KOPT-K1 (cell line): Measurements from ENCODE around the gene CD151.

ENCODE experiments used
- H3K27ac ChIP-seq: fragments of 200-600 bp; sonication (generic); 2 replicates; pipeline ENCODE4 v1.5.1; 2016; ENCODE audit warnings: antibody characterized with exemption, mild to moderate bottlenecking, low read depth, low read length; ENCODE audit not compliant: poor library complexity, severe bottlenecking
- H3K36me3 ChIP-seq: fragments of 200-600 bp; sonication (generic); 2 replicates; pipeline ENCODE4 v1.5.1; 2017; ENCODE audit warnings: antibody characterized with exemption, mild to moderate bottlenecking, low read length, moderate library complexity; ENCODE audit not compliant: insufficient read depth
- H3K9me3 ChIP-seq: fragments of 200-600 bp; sonication (generic); 2 replicates; pipeline ENCODE4 v1.5.1; 2017; ENCODE audit warnings: antibody characterized with exemption, low read length, mild to moderate bottlenecking; ENCODE audit not compliant: insufficient read depth, poor library complexity, severe bottlenecking

CD151 gene

DNA sequence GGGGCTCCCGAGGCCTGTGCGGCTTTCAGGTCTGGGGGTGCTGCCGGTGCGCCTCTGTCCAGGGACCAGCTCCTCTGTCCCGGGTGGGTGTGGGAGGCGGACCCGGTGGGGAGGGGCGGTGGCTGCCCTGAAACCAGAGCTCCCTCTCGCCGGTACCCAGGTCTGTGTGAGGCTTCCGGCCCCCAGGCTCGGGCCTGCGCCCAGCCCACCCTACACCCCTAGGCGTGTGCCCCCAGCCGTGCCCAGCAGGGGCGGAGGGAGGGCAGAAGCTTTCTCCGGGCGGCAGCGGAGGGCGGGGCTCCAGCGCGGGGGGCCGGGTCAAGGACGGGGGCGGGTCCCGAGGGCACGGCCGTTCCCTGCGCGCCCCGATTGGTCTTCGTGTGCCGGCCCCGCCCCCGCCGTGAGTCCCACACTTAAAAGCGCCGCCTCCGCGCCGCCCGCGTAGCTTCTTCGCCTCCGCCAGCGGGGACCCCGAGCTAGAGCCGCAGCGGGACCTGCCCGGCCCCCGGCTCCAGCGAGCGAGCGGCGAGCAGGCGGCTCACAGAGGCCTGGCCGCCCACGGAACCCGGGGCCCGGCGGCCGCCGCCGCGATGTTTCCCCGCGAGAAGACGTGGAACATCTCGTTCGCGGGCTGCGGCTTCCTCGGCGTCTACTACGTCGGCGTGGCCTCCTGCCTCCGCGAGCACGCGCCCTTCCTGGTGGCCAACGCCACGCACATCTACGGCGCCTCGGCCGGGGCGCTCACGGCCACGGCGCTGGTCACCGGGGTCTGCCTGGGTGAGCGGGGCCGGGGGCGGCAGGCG lies 13.4 kb upstream of the CD151 start:
- Histone ChIP-seq H3K27ac (peak overlapping the region; percentile 70), H3K9me3 (no peaks in the 10 kb centered on the region), H3K36me3 (peaks cover 23% of the 10 kb centered on the region; the same call in 1 of the 2 replicates)

DNA sequence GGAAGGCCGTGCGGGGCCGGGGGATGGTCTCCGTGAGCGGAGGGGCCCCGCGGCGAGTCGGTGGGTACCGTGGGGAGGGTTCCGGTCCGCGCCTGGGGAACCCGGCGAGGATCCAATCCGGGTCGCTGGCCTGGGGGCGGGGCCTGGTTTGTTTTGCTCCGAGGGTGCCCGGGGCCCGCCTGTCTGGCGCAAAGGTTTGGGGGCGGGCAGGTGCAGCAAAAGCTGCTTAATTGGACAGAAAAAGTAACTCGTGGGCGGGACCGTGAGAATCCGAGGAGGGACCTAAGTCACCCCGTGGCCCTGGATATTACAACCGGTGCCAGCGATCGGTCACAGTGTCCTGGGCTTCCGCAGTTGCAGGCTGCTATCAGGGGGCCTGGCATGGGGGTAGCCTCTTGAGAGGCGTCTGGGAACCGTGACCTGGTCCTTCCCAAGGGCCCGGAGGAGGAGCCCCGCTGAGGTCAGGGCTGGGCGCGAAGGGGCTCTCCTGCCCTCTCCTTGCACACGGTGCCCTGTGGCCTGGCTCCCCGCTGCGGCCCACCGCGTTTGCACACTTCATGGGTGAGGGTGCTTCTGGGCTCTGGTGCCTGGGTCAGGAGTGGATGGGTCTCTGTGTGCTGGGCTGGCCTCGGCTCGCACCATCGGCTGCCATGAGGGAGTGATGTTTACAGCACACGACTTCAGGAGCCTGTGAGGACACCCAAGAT lies 12.7 kb upstream of the CD151 start:
- H3K27ac ChIP-seq = peak overlapping the region; percentile 70
- H3K36me3 ChIP-seq = peaks cover 26% of the 10 kb centered on the region; the same call in 1 of the 2 replicates
- H3K9me3 ChIP-seq = no peaks in the 10 kb centered on the region

DNA sequence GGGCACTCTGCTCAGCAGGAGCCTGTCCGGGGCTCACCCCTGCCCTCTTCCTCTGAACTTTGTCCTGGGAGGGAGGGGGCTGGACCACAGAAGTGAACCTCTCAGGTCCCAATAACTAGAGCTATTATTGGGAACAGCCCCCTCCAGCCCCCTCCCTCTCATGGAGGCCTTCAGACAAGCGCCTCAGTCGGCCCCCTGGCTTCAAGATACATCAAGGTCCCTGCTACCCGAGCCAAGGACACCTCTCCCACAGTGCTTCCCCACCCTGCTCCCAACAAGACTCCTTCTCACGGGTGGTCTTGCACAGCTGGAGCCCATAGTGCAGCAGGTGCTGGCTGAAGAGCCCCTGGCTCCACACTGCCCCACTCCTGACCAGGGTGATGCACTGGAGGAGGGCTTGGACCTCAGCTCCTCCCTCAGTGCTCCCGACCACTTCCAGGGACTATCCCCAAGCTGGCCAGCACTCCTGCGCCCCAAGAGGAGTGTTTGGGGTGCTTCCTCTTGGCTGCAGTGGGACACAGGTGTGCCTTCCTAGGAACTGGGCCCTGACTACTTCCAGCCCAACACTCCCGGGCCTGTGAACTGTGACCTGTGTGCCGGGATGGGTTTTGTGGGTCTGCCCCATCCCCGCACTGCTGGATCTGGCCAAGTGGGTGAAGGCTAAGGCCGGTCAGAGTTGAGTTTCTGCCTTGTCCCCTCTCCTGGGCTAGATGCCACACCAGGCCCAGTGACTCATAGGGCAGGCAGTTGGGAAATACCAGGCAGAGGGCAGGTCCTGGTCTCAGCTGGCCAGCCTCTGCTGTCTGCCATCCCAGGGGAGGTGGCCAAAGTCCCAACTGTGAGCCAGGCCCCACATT lies 11.9 kb upstream of the CD151 start:
- Histone ChIP-seq H3K36me3 (peaks cover 25% of the 10 kb centered on the region; the same call in 1 of the 2 replicates), H3K9me3 (no peaks in the 10 kb centered on the region), H3K27ac (peak overlapping the region; percentile 70)

DNA sequence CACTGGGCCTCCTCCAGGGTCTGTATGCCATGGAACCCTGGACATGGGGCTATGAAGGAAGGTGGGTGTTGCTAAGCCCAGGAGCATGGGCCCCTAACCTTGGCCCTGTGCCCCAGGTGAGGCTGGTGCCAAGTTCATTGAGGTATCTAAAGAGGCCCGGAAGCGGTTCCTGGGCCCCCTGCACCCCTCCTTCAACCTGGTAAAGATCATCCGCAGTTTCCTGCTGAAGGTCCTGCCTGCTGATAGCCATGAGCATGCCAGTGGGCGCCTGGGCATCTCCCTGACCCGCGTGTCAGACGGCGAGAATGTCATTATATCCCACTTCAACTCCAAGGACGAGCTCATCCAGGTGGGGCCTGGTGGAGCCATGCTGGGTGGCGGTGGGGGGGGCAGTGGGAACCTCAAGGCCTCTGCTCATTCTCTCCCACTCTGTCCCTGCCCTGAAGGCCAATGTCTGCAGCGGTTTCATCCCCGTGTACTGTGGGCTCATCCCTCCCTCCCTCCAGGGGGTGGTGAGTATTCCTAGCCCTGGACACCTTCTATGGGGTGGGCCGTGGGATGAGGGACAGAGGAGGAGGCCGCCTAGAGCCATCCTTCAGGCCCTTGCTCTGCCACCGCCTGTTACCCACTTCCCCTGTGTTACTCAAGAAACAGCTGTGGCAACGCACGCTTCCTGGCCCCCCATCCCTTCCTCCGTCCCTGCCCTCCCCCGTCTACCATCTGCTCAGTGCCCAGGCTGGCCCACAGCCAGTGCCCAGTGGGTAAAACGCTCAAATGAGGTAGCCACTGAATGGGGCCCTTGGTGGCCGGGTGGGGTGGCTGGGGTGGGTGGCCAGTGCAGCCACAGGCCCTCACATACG lies 11.0 kb upstream of the CD151 start:
- no peak overlapping the region for H3K27ac ChIP-seq
- H3K36me3 ChIP-seq = peaks cover 20% of the 10 kb centered on the region; the same call in 1 of the 2 replicates
- no peaks in the 10 kb centered on the region for H3K9me3 ChIP-seq

DNA sequence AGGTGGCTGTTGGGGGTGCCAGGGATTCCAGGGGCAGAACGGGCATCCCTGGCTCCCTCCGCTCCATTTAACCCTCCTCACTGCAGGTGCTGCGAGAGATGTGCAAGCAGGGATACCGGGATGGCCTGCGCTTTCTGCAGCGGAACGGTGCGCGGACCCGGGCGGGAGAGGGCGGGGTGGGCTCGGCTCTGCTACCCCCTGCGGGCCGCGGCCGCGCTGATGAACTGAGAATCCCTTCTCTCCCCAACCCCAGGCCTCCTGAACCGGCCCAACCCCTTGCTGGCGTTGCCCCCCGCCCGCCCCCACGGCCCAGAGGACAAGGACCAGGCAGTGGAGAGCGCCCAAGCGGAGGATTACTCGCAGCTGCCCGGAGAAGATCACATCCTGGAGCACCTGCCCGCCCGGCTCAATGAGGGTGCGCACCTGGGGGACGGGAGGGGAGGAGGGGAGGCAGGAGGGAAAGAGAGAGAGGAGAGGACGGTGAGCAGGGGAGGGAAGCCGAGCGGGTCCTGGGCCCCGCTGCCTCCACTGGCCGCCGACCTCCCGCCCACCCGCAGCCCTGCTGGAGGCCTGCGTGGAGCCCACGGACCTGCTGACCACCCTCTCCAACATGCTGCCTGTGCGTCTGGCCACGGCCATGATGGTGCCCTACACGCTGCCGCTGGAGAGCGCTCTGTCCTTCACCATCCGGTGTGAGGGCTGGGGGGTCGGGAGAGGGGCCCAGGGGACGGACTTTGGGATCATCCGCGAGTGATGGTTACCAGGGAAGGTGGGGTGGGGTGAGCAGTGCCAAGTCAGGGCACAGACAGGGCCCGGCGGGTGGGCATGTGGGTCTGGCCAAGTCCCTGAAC lies 9.1 kb upstream of the CD151 start:
- Histone ChIP-seq H3K27ac (no peak overlapping the region), H3K36me3 (peaks cover 20% of the 10 kb centered on the region; the same call in 1 of the 2 replicates), H3K9me3 (no peaks in the 10 kb centered on the region)

- Histone ChIP-seq H3K36me3 (peaks cover 20% of the 10 kb centered on the region; the same call in 1 of the 2 replicates), H3K27ac (no peak overlapping the region), H3K9me3 (no peaks in the 10 kb centered on the region)
Observed at GRCh38 chr11:824292-824880, 8.4 kb upstream of the CD151 start.

- no peaks in the 10 kb centered on the region for H3K9me3 ChIP-seq
- peaks cover 20% of the 10 kb centered on the region; the same call in 1 of the 2 replicates for H3K36me3 ChIP-seq
- no peak overlapping the region for H3K27ac ChIP-seq
Observed at GRCh38 chr11:824942-825341, 7.8 kb upstream of the CD151 start.

GRCh38 chr11:825366-826226 lies 7.2 kb upstream of the CD151 start:
- H3K36me3 ChIP-seq = peaks cover 20% of the 10 kb centered on the region; the same call in 1 of the 2 replicates
- H3K9me3 ChIP-seq = no peaks in the 10 kb centered on the region
- no peak overlapping the region for H3K27ac ChIP-seq

- Histone ChIP-seq H3K27ac (no peak overlapping the region), H3K36me3 (peaks cover 20% of the 10 kb centered on the region; the same call in 1 of the 2 replicates), H3K9me3 (no peaks in the 10 kb centered on the region)
Observed at GRCh38 chr11:826227-826621, 6.5 kb upstream of the CD151 start.

GRCh38 chr11:826836-827145 lies 6.0 kb upstream of the CD151 start:
- H3K27ac ChIP-seq = no peak overlapping the region

GRCh38 chr11:827146-827896 lies 5.4 kb upstream of the CD151 start:
- Histone ChIP-seq H3K36me3 (peaks cover 20% of the 10 kb centered on the region; the same call in 1 of the 2 replicates), H3K27ac (no peak overlapping the region), H3K9me3 (no peaks in the 10 kb centered on the region)

More at GRCh38 chr11:826836-827145, 6.0 kb upstream of the CD151 start:
- Histone ChIP-seq H3K9me3 (no peaks in the 10 kb centered on the region), H3K36me3 (peaks cover 20% of the 10 kb centered on the region; the same call in 1 of the 2 replicates)

DNA sequence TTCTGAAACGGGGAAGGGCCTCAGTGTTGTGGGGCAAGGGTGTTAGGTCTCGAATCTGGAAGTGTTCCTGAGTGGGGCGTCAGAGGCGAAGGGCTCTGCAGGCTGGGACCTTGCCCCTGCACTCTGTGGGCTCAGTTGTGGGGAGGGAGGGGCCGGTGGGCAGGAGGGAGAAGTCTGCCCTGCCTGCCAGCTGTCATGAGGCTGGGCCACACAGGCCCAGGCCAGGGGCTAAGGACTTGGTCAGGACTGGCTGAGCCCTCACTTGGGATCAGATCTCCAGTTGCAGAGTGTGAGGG lies 4.9 kb upstream of the CD151 start, which contains the start of gene CRACR2B:
CRACR2B (plus strand) TSS at position 23 of the 296 bp plus-strand sequence. CDS start 689 bp downstream, outside the sequence.
- H3K27ac ChIP-seq = no peak within 1 kb of the TSS
- H3K9me3 ChIP-seq = no peaks in the 10 kb centered on the region
- peaks cover 20% of the 10 kb centered on the region; the same call in 1 of the 2 replicates for H3K36me3 ChIP-seq
